Measurements from ENCODE around the gene CBR3.

CBR3 gene

GRCh38 chr21:36186506-36187399 lies 51.9 kb downstream of the CBR3 start:
- no peak for DNase-seq

DNA sequence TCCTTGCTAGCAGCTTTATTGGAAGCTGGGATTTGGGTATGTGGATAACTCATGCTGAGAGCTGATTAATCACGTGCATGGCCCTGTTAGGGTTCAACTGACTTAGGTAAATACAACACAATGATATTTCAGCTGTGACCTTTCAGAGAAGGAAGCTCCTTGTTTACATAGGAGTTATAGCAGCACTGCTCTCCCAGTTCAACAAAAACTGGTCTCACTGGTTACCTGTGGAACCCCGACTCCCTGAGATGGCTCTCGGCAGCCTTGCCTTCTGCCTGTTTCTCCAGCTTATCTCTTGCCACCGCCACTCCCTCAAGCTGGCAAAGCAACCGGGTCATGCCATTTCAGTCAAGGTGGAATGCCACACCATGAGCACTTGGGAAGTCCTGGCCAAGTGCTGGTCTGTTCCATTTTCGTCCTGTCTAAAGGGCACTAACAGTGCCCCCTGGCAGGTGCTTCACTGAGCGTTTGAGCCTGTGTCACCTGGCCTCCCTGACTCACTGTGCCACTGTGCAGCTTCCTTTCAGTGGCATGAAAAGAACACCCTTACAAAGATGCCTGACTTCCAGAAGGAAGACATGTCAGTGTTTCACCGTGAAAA lies 53.3 kb downstream of the CBR3 start:
- no peak for DNase-seq

- DNase-seq = no peak
Observed at GRCh38 chr21:36188937-36189336, 54.1 kb downstream of the CBR3 start.

- no peak for DNase-seq
Observed at GRCh38 chr21:36190736-36191135, 55.9 kb downstream of the CBR3 start.

- no peak for DNase-seq
Observed at GRCh38 chr21:36193200-36193599, 58.3 kb downstream of the CBR3 start.

DNA sequence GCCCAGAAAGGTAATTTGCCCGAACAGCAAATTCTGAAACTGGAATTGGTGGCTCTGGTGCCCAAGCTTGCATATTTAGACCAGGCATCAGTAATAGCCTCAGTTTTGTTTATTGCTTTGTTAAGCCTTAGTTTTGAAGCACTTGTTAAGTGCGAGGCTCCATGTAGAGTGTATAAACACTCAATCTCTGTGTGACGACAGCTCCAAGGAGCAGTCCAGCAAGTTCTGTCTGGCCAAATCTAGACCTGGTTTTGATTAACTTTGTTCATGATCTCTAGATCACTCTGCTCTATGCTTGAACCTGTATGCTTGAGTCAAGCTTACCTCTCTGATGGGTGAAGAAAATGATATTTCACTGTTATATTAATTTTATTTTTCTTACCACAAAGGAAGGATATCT lies 59.1 kb downstream of the CBR3 start:
- no peak for DNase-seq

GRCh38 chr21:36195613-36196012 lies 60.7 kb downstream of the CBR3 start:
- DNase-seq = no peak

Data from activated CD4-positive, CD25-positive, alpha-beta regulatory T cell treated with anti-CD3 and anti-CD28 coated beads, Interleukin-2, amount 50 U/mL, for 72 hours (primary cell).